CD4-positive, alpha-beta memory T cell (primary cell): ENCODE measurements around the gene PRTFDC1. TPM values are rescaled to one million over a fixed set of nuclear protein-coding genes. Genes with fewer than 3 reads are reported as not detected.

Experiments used
- CTCF ChIA-PET: fragments of 350-600 bp; sonication (Branson Sonifier 250); formaldehyde crosslinking; loops from one replicate; lab custom pipeline; 2021; ENCODE audit warnings: inconsistent platforms; ENCODE audit not compliant: partially characterized antibody; lab: Charles Lee
- POLR2A ChIA-PET: fragments of 350-600 bp; sonication (Branson Sonifier 250); formaldehyde crosslinking; loops from one replicate; lab custom pipeline; 2021; ENCODE audit not compliant: partially characterized antibody; lab: Charles Lee
- DNase-seq, 5 donors: peaks; one replicate each; pipeline versions ENCODE4 v3.0.0 to v3.0.0-alpha.2; 2020 to 2022; ENCODE audit warnings: mixed read lengths in 1 of 5
- H3K27ac ChIP-seq: one replicate; pipeline ENCODE4 v1.7.0; 2013; ENCODE audit warnings: low read depth, low read length
- H3K27me3 ChIP-seq: 2 replicates; pipeline ENCODE4 v1.7.0; 2013; ENCODE audit warnings: mild to moderate bottlenecking, low read length, moderate library complexity; ENCODE audit not compliant: insufficient read depth
- H3K36me3 ChIP-seq: 2 replicates; pipeline ENCODE4 v1.7.0; 2013; ENCODE audit warnings: mild to moderate bottlenecking, low read length, moderate library complexity; ENCODE audit not compliant: insufficient read depth
- H3K4me1 ChIP-seq: 2 replicates; pipeline ENCODE4 v1.7.0; 2013; ENCODE audit warnings: mild to moderate bottlenecking, low read length, moderate library complexity; ENCODE audit not compliant: insufficient read depth
- H3K4me3 ChIP-seq, 2 donors: one replicate each; pipeline ENCODE4 v1.7.0; 2013; ENCODE audit warnings: low read length in 2 of 2, mild to moderate bottlenecking in 1 of 2
- H3K9me3 ChIP-seq, 2 donors: one replicate each; pipeline ENCODE4 v1.7.0; 2013; ENCODE audit warnings: low read length in 2 of 2, control low read depth in 1 of 2; ENCODE audit not compliant: control insufficient read depth in 1 of 2
- H3K27ac Mint-ChIP-seq, 7 donors: one replicate each; pipeline ENCODE4 v1.8.0; 2020 to 2021; ENCODE audit warnings: mixed read lengths in 7 of 7, mild to moderate bottlenecking in 6 of 7, inconsistent platforms in 3 of 7, moderate library complexity in 3 of 7
- H3K27me3 Mint-ChIP-seq, 2 donors: one replicate each; pipeline ENCODE4 v1.8.0; 2020 to 2021; ENCODE audit warnings: mixed read lengths in 2 of 2
- H3K36me3 Mint-ChIP-seq, 2 donors: one replicate each; pipeline ENCODE4 v1.8.0; 2020 to 2021; ENCODE audit warnings: mixed read lengths in 2 of 2, inconsistent platforms in 1 of 2, mild to moderate bottlenecking in 1 of 2
- H3K4me1 Mint-ChIP-seq, 4 donors: one replicate each; pipeline ENCODE4 v1.8.0; 2020 to 2021; ENCODE audit warnings: mixed read lengths in 4 of 4, mild to moderate bottlenecking in 1 of 4
- H3K4me3 Mint-ChIP-seq, 8 donors: one replicate each; pipeline ENCODE4 v1.8.0; 2020 to 2021; ENCODE audit warnings: mixed read lengths in 8 of 8, mild to moderate bottlenecking in 7 of 8, moderate library complexity in 6 of 8, inconsistent platforms in 3 of 8
- H3K9me3 Mint-ChIP-seq, 8 donors: one replicate each; pipeline ENCODE4 v1.8.0; 2020 to 2021; ENCODE audit warnings: mixed read lengths in 8 of 8, mild to moderate bottlenecking in 5 of 8, inconsistent platforms in 3 of 8, moderate library complexity in 1 of 8
- intact Hi-C: fragments of 100-400 bp; cut with micrococcal nuclease; formaldehyde crosslinking; loops from one replicate; pipeline ENCODE4 v1.15.1; 2023
- polyA plus RNA-seq, 2 donors: library from polyadenylated mRNA; unstranded; fragments of 300-500 nt; fragmentation: Illumina TruSeq; gene quantifications; one replicate each; pipeline ENCODE4 v1.2.3, GENCODE V29; 2021
- total RNA-seq, 2 experiments: library from RNA; stranded (reverse); gene quantifications; one replicate each; pipeline ENCODE4 v1.2.3, GENCODE V29; 2021

Gene PRTFDC1, protein sequence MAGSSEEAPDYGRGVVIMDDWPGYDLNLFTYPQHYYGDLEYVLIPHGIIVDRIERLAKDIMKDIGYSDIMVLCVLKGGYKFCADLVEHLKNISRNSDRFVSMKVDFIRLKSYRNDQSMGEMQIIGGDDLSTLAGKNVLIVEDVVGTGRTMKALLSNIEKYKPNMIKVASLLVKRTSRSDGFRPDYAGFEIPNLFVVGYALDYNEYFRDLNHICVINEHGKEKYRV
- under 1 TPM; 0.23 to 0.97 TPM for total RNA-seq
- polyA plus RNA-seq = under 1 TPM; 0.21 to 0.39 TPM

GRCh38 chr10:24952143-24952706 is at the start of gene PRTFDC1:
PRTFDC1 (minus strand) TSS chr10:24952606; CDS start chr10:24952575, 31 bp downstream.
- Mint-ChIP-seq H3K4me1 (peaks cover 15 to 40% (median 24%) of the 10 kb centered on the region in 4 donors), H3K9me3 (peaks cover 0 to 4% (median 0%) of the 10 kb centered on the region in 8 donors), H3K36me3 (no peaks in the 10 kb centered on the region), H3K27me3 (no peaks in the 10 kb centered on the region), H3K4me3 (peak within 1 kb of the TSS; percentile 82 to 90 (median 86)), H3K27ac (peak within 1 kb of the TSS; percentile 33 to 90 (median 81))
- H3K27ac ChIP-seq = peak within 1 kb of the TSS; percentile 34
- peak within 1 kb of the TSS in 1 of 2 donors; percentile 59 for H3K4me3 ChIP-seq
- POLR2A ChIA-PET = interaction anchor here (0.8 to 2.8 kb wide), 9 partner anchors 58 to 330 kb away, joined by 3 to 27 read pairs (median 3); partner anchors contain the start of genes ARHGAP21, ENKUR and THNSL1
- no peaks in the 10 kb centered on the region for H3K9me3 ChIP-seq
- peaks cover 19% of the 10 kb centered on the region for H3K4me1 ChIP-seq
- intact Hi-C loops = loop anchor here (1.0 to 2.0 kb wide), 5 partner anchors 65 to 309 kb away; partner anchors contain the start of genes ARHGAP21, ENKUR and THNSL1
- no peaks in the 10 kb centered on the region for H3K36me3 ChIP-seq
- peak in 3 of 5 donors; percentile 20 to 29 (median 29) for DNase-seq
- CTCF ChIA-PET = interaction anchor here (0.8 to 2.4 kb wide), 18 partner anchors 10 to 335 kb away, joined by 3 to 13 read pairs (median 4); no protein-coding TSS in a partner anchor
- H3K27me3 ChIP-seq = no peaks in the 10 kb centered on the region

GRCh38 chr10:24998044-24998443 is 45.6 kb upstream of the PRTFDC1 start:
- no peaks in the 10 kb centered on the region for H3K4me1 ChIP-seq
- CTCF ChIA-PET = no interaction called here
- POLR2A ChIA-PET = no interaction called here
- H3K36me3 ChIP-seq = no peaks in the 10 kb centered on the region
- intact Hi-C loops = no loop called here
- Mint-ChIP-seq H3K4me1 (no peaks in the 10 kb centered on the region), H3K27ac (no peak overlapping the region), H3K4me3 (no peak overlapping the region), H3K9me3 (peaks cover 2 to 16% (median 7%) of the 10 kb centered on the region in 8 donors), H3K36me3 (peaks cover 0 to 2% of the 10 kb centered on the region in 2 donors), H3K27me3 (peaks cover 0 to 7% of the 10 kb centered on the region in 2 donors)
- H3K4me3 ChIP-seq = no peak overlapping the region
- H3K9me3 ChIP-seq = no peaks in the 10 kb centered on the region
- DNase-seq = no peak
- H3K27ac ChIP-seq = no peak overlapping the region
- H3K27me3 ChIP-seq = no peaks in the 10 kb centered on the region

DNA sequence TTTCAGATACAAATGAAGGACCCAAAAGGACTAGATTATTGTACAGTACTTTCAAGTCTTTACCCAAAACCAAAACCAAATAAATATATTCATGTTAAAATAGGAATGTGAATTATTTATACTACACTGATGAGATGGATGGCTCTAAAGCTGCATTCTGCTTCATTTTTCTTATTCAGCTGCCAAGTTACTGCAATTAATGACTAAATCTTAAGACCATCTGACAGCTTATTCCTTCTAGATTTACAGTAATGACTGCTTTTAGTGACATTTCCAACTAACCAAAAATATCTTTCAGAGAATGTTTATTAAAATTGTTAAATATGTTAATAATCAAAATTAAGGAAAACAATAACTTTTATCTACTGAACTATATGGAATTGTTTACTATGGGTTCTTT is 42.7 kb upstream of the PRTFDC1 start:
- peaks cover 0 to 2% of the 10 kb centered on the region in 2 donors for H3K27me3 Mint-ChIP-seq
- H3K27me3 ChIP-seq = no peaks in the 10 kb centered on the region
- H3K9me3 ChIP-seq = no peaks in the 10 kb centered on the region
- H3K36me3 ChIP-seq = no peaks in the 10 kb centered on the region
- ChIA-PET POLR2A (no interaction called here), CTCF (interaction anchor here (1.0 kb wide), 1 partner anchor 378 kb away, joined by 3 read pairs; no protein-coding TSS in a partner anchor)
- H3K27ac Mint-ChIP-seq = no peak overlapping the region
- intact Hi-C loops = no loop called here
- H3K4me1 ChIP-seq = no peaks in the 10 kb centered on the region
- no peak for DNase-seq
- no peaks in the 10 kb centered on the region for H3K36me3 Mint-ChIP-seq
- no peak overlapping the region for H3K4me3 Mint-ChIP-seq
- peaks cover 0 to 6% (median 0%) of the 10 kb centered on the region in 8 donors for H3K9me3 Mint-ChIP-seq
- H3K4me1 Mint-ChIP-seq = no peaks in the 10 kb centered on the region
- no peak overlapping the region for H3K4me3 ChIP-seq
- no peak overlapping the region for H3K27ac ChIP-seq

DNA sequence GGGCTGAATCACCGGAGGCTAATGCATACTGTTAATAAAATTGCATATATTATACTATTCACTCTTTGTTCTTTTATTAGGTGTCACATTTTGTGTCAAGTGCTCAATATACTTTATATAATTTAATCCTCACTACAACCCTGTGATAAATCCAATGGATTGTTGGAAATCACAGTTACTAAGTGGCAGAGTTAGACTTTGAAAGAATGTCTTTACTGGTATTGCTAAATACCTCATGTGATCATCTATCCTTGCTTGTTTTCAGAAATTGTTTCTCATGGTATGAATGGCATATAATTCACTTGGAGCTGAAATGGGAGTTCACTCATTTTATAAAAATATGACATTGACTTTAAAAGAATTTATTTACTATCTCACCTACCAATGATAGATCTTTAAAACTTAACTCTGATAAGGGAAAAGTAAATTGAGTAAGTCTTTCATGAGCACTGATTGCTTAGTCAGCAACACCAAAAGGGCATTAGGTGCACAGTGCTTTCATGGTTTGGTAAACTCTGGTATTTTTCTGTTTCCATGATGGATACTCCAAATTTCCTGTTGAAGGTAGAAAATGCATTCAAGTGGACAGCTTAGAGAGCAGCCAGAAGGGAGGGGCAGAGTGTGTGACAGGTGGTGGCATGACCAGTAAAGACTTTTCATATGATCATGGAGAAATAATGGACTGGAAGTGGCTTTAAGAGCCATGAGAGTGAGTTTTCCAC is 41.0 kb upstream of the PRTFDC1 start:
- intact Hi-C loops = no loop called here
- H3K4me3 Mint-ChIP-seq = no peak overlapping the region
- Histone ChIP-seq H3K4me3 (no peak overlapping the region), H3K27me3 (no peaks in the 10 kb centered on the region), H3K4me1 (no peaks in the 10 kb centered on the region), H3K9me3 (no peaks in the 10 kb centered on the region), H3K36me3 (no peaks in the 10 kb centered on the region), H3K27ac (no peak overlapping the region)
- H3K9me3 Mint-ChIP-seq = no peaks in the 10 kb centered on the region
- POLR2A ChIA-PET = no interaction called here
- no peak for DNase-seq
- H3K27ac Mint-ChIP-seq = peak overlapping the region in 1 of 7 donors; percentile 11
- no peaks in the 10 kb centered on the region for H3K4me1 Mint-ChIP-seq
- peaks cover 0 to 2% of the 10 kb centered on the region in 2 donors for H3K27me3 Mint-ChIP-seq
- CTCF ChIA-PET = interaction anchor here (1.3 to 1.7 kb wide), 2 partner anchors 351 to 376 kb away, joined by 5 to 11 read pairs; no protein-coding TSS in a partner anchor
- no peaks in the 10 kb centered on the region for H3K36me3 Mint-ChIP-seq

DNA sequence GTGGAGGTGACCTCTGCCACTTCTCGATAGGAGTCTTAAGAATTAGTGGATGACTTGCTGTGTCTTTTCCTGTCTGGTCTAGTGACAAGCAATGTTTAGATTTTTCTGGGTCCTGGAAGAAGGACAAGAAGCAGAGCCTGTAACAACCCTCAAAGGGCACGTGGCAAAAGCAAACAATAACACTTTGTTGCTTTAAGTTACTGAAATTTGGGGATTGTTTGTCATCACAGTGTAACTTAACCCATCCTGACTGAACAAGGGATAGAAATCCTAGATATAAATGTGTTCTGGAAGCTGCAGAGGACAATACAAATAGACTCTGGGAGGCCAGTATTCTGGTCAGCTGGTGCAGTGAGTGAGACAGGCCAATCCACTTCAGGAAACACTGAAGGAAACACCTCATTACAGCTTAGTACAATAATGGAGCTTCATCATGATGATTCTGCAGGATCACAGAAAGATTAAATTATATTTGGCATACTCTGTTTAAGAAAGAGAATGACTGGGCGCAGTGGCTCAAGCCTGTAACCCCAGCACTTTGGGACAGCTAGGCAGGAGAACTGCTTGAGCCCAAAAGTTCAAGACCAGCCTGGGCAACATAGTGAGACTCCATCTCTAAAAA is 40.2 kb upstream of the PRTFDC1 start:
- ChIA-PET CTCF (interaction anchor here (1.3 to 1.7 kb wide), 2 partner anchors 350 to 375 kb away, joined by 5 to 11 read pairs; no protein-coding TSS in a partner anchor), POLR2A (no interaction called here)
- H3K27ac ChIP-seq = no peak overlapping the region
- H3K4me1 ChIP-seq = no peaks in the 10 kb centered on the region
- DNase-seq = no peak
- H3K9me3 ChIP-seq = no peaks in the 10 kb centered on the region
- Mint-ChIP-seq H3K9me3 (no peaks in the 10 kb centered on the region), H3K36me3 (no peaks in the 10 kb centered on the region), H3K27ac (no peak overlapping the region), H3K27me3 (peaks cover 0 to 2% of the 10 kb centered on the region in 2 donors), H3K4me3 (no peak overlapping the region), H3K4me1 (no peaks in the 10 kb centered on the region)
- no peaks in the 10 kb centered on the region for H3K27me3 ChIP-seq
- H3K36me3 ChIP-seq = no peaks in the 10 kb centered on the region
- intact Hi-C loops = no loop called here
- no peak overlapping the region for H3K4me3 ChIP-seq

DNA sequence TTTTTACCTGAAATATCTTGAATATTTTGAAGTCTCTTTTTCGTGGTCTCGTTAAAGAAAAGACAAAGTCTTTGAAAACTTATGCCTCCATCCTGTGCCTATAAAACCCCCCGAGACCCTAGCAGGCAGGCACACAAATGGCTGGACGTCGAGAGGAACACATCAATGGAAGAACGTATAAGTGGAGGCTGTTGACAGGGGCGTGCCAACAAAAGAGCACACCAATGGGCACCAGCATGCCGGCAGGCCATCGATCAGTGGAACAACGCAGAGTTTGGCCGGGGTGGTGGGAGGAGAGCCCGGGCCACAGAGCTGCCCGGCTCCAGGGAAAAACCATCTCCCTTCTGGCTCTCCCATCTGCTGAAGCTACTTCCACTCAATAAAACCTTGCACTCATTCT is 38.9 kb upstream of the PRTFDC1 start:
- H3K4me3 Mint-ChIP-seq = no peak overlapping the region
- H3K4me3 ChIP-seq = no peak overlapping the region
- DNase-seq = no peak
- H3K27ac ChIP-seq = no peak overlapping the region
- no peaks in the 10 kb centered on the region for H3K27me3 ChIP-seq
- H3K27ac Mint-ChIP-seq = no peak overlapping the region
- H3K36me3 Mint-ChIP-seq = no peaks in the 10 kb centered on the region
- POLR2A ChIA-PET = interaction anchor here (1.6 kb wide), 1 partner anchor 25 kb away, joined by 3 read pairs; the partner anchor contains the start of genes ENKUR and THNSL1
- CTCF ChIA-PET = interaction anchor here (3.3 kb wide), 1 partner anchor 349 kb away, joined by 17 read pairs; no protein-coding TSS in a partner anchor
- H3K4me1 ChIP-seq = no peaks in the 10 kb centered on the region
- no peaks in the 10 kb centered on the region for H3K4me1 Mint-ChIP-seq
- no peaks in the 10 kb centered on the region for H3K27me3 Mint-ChIP-seq
- no peaks in the 10 kb centered on the region for H3K9me3 Mint-ChIP-seq
- no peaks in the 10 kb centered on the region for H3K36me3 ChIP-seq
- H3K9me3 ChIP-seq = no peaks in the 10 kb centered on the region
- intact Hi-C loops = no loop called here
